HG03064 (cell line): Measurements from ENCODE around the gene MYLK2.
"Not testable (repeated sequence)": the region's sequence is repeated elsewhere in the genome, so short reads cannot be mapped to it uniquely, and the experiment has no call there.

Experiments used
- ATAC-seq: cut with Tn5 transposase; IDR thresholded peaks from one replicate; pipeline ENCODE4 v1.9.1; 2021; ENCODE audit warnings: low read depth; ENCODE audit not compliant: unreplicated experiment

The MYLK2 gene

GRCh38 chr20:31815408-31816188, 3.6 kb upstream of the MYLK2 start:
- no peak for ATAC-seq

GRCh38 chr20:31816221-31816620, 2.9 kb upstream of the MYLK2 start:
- ATAC-seq: no peak

GRCh38 chr20:31817461-31817860, 1.7 kb upstream of the MYLK2 start:
- no peak for ATAC-seq

- ATAC-seq: no peak
Measured at GRCh38 chr20:31818376-31818908, 714 bp upstream of the MYLK2 start.

GRCh38 chr20:31820228-31820627, 1.1 kb downstream of the MYLK2 start:
- no peak for ATAC-seq

- no peak for ATAC-seq
Measured at GRCh38 chr20:31821427-31821826, 2.3 kb downstream of the MYLK2 start.

GRCh38 chr20:31822421-31823330, 3.5 kb downstream of the MYLK2 start:
- no peak for ATAC-seq

- no peak for ATAC-seq
Measured at GRCh38 chr20:31823360-31824124, 4.4 kb downstream of the MYLK2 start.

- no peak for ATAC-seq
Measured at GRCh38 chr20:31824125-31824485, 4.9 kb downstream of the MYLK2 start.

GRCh38 chr20:31824554-31825313, 5.6 kb downstream of the MYLK2 start:
- no peak for ATAC-seq

GRCh38 chr20:31826074-31826473, 6.9 kb downstream of the MYLK2 start:
- no peak for ATAC-seq

- ATAC-seq: no peak
Measured at GRCh38 chr20:31827059-31827458, 7.9 kb downstream of the MYLK2 start.

- not testable (repeated sequence) for ATAC-seq
Measured at GRCh38 chr20:31828016-31828415, 8.9 kb downstream of the MYLK2 start.

- ATAC-seq: no peak
Measured at GRCh38 chr20:31829731-31830130, 10.6 kb downstream of the MYLK2 start.

- ATAC-seq: no peak
Measured at GRCh38 chr20:31830406-31830981, 11.3 kb downstream of the MYLK2 start.

- ATAC-seq: no peak
Measured at GRCh38 chr20:31831211-31831610, 12.1 kb downstream of the MYLK2 start.

GRCh38 chr20:31831771-31832306, 12.7 kb downstream of the MYLK2 start:
- no peak for ATAC-seq

- ATAC-seq: no peak
Measured at GRCh38 chr20:31833130-31833930, 14.2 kb downstream of the MYLK2 start.
